GM19455 (cell line): ENCODE results near the gene MRPS23.

Source experiments
- ATAC-seq: cut with Tn5 transposase; IDR thresholded peaks from one replicate; pipeline ENCODE4 v1.9.1; 2021; ENCODE audit not compliant: unreplicated experiment

Gene MRPS23

DNA sequence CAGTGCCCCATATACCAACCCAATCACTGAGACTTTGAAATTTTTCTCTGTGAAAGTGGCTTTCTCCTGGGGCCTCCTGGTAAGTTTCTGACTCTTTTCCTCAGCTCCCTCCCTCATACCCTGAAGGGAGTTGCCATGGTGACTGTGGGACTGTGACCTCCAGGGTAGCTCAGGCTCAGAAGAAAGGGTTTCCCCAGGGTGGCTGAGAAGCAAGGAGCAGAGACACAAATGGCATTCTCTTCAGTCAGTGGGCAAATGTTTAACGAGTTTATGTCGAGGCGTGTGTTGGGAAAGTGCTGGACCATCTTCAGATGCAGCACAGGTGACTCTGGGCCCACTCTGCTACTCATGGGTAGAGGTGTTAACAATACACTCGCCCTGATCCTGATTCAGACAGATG lies 46.8 kb downstream of the MRPS23 start:
- ATAC-seq = no peak

- ATAC-seq = no peak
Measured at GRCh38 chr17:57801044-57801711, 48.7 kb downstream of the MRPS23 start.

DNA sequence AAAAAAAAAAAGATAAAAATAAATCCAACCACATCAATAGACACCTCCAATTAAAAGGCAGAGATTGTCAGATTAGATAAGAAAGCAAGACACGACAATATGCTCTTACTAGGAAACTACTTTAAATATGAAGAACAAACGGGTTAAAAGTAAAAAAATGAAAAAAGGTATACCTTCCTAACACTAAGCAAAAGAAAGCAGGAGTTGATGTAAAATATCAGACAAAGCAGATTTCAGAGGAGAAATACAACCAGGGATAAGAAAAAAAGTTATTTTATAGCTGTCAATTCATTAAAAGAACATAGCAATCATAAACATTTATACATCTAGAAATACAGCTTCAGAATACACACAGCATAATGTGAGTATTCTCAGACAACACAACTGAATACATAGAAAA lies 55.0 kb downstream of the MRPS23 start:
- ATAC-seq = no peak

DNA sequence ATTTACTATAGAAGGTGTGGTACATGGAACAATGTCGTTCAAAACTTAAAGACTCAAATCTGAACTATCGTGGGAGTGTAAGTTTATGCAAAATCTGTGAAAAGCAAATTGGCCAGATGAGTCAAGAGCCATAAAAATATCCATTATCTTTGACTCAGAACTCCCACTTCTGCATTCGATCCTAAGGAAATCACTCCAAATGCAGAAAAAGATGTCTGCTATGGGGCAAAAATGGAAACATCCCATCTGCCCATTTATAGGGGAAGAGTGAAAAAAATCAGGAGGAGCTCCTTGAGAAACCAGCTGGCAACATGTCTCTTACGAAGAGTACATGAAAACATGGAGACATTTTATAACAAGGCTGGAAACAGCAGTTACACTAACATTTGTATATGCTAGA lies 61.1 kb downstream of the MRPS23 start:
- ATAC-seq = no peak

DNA sequence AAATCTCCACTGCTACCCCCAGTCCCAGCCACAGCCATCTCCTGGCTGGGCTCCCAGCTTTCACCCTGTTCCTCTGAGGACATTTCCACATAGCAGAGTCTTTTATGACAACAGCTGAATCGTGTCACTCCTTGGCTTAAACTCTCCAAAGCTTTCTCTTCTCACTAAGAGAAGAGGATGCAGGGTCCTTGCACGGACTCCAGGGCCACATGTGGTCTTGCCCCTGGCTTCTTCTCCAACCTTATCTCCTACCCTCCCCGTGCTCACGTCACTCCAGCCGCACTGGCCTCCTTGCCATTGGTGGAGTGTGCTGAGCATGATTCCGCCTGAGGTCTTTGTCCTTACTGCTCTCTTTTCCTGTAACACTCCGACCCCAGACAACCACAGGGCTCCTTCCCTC lies 64.8 kb downstream of the MRPS23 start:
- no peak for ATAC-seq
